Measurements from ENCODE around the gene SLC36A2. TPM values are rescaled to one million over a fixed set of nuclear protein-coding genes. Genes with fewer than 3 reads are reported as not detected.
"Not testable (repeated sequence)": the region's sequence is repeated elsewhere in the genome, so short reads cannot be mapped to it uniquely, and the experiment has no call there.

Gene SLC36A2
- not detected for total RNA-seq
- long read RNA-seq, partial matches to known transcripts, result 0 of 1 reads
- long read RNA-seq, other reads (novel, unspliced or antisense), result 0 of 1 reads

- DNase-seq (ENCODE audit: low spot score), result no peak
- intact Hi-C loops (cut with DNase I), result no loop called here
Measured at GRCh38 chr5:151347369-151347768, at the start of gene SLC36A2. Gene SLC36A2, minus strand, starts transcription at chr5:151347559. Its CDS starts 99 bp downstream, at chr5:151347460.

- intact Hi-C loops (cut with DNase I), result no loop called here
- DNase-seq (ENCODE audit: low spot score), result no peak
Measured at GRCh38 chr5:151388960-151389359, 41.6 kb upstream of the SLC36A2 start.

- intact Hi-C loops (cut with DNase I), result no loop called here
- DNase-seq (ENCODE audit: low spot score), result no peak
Measured at GRCh38 chr5:151384106-151384505, 36.7 kb upstream of the SLC36A2 start.

GRCh38 chr5:151383011-151383410 is 35.7 kb upstream of the SLC36A2 start:
- no peak for DNase-seq (ENCODE audit: low spot score)
- intact Hi-C loops (cut with DNase I), result no loop called here

GRCh38 chr5:151382576-151382975 is 35.2 kb upstream of the SLC36A2 start:
- no peak for DNase-seq (ENCODE audit: low spot score)
- intact Hi-C loops (cut with DNase I), result no loop called here

GRCh38 chr5:151381899-151382298 is 34.5 kb upstream of the SLC36A2 start:
- DNase-seq (ENCODE audit: low spot score), result no peak
- intact Hi-C loops (cut with DNase I), result no loop called here

GRCh38 chr5:151378616-151379015 is 31.3 kb upstream of the SLC36A2 start:
- DNase-seq (ENCODE audit: low spot score), result no peak
- intact Hi-C loops (cut with DNase I), result no loop called here

- DNase-seq (ENCODE audit: low spot score), result no peak
- intact Hi-C loops (cut with DNase I), result no loop called here
Measured at GRCh38 chr5:151374539-151374938, 27.2 kb upstream of the SLC36A2 start.

GRCh38 chr5:151367038-151367437 is 19.7 kb upstream of the SLC36A2 start:
- intact Hi-C loops (cut with DNase I), result not testable (repeated sequence)

GRCh38 chr5:151363673-151364072 is 16.3 kb upstream of the SLC36A2 start:
- intact Hi-C loops (cut with DNase I), result no loop called here
- no peak for DNase-seq (ENCODE audit: low spot score)

More at GRCh38 chr5:151367038-151367437, 19.7 kb upstream of the SLC36A2 start:
- not testable (repeated sequence) for DNase-seq (ENCODE audit: low spot score)

- intact Hi-C loops (cut with DNase I), result no loop called here
- no peak for DNase-seq (ENCODE audit: low spot score)
Measured at GRCh38 chr5:151362970-151363369, 15.6 kb upstream of the SLC36A2 start.

- intact Hi-C loops (cut with DNase I), result no loop called here
- no peak for DNase-seq (ENCODE audit: low spot score)
Measured at GRCh38 chr5:151359391-151359790, 12.0 kb upstream of the SLC36A2 start.

GRCh38 chr5:151357792-151358191 is 10.4 kb upstream of the SLC36A2 start:
- intact Hi-C loops (cut with DNase I), result no loop called here
- DNase-seq (ENCODE audit: low spot score), result no peak

GRCh38 chr5:151357097-151357496 is 9.7 kb upstream of the SLC36A2 start:
- intact Hi-C loops (cut with DNase I), result no loop called here
- no peak for DNase-seq (ENCODE audit: low spot score)

GRCh38 chr5:151351671-151352070 is 4.3 kb upstream of the SLC36A2 start:
- DNase-seq (ENCODE audit: low spot score), result no peak
- intact Hi-C loops (cut with DNase I), result no loop called here

- DNase-seq (ENCODE audit: low spot score), result no peak
- intact Hi-C loops (cut with DNase I), result no loop called here
Measured at GRCh38 chr5:151348789-151349188, 1.4 kb upstream of the SLC36A2 start.

- no peak for DNase-seq (ENCODE audit: low spot score)
- intact Hi-C loops (cut with DNase I), result no loop called here
Measured at GRCh38 chr5:151345808-151346478, 1.4 kb downstream of the SLC36A2 start.

GRCh38 chr5:151345187-151345807 is 2.1 kb downstream of the SLC36A2 start:
- no peak for DNase-seq (ENCODE audit: low spot score)
- intact Hi-C loops (cut with DNase I), result no loop called here

- intact Hi-C loops (cut with DNase I), result no loop called here
- DNase-seq (ENCODE audit: low spot score), result no peak
Measured at GRCh38 chr5:151344088-151344487, 3.3 kb downstream of the SLC36A2 start.

- intact Hi-C loops (cut with DNase I), result no loop called here
- no peak for DNase-seq (ENCODE audit: low spot score)
Measured at GRCh38 chr5:151340004-151340403, 7.4 kb downstream of the SLC36A2 start.

GRCh38 chr5:151338734-151339133 is 8.6 kb downstream of the SLC36A2 start:
- DNase-seq (ENCODE audit: low spot score), result no peak
- intact Hi-C loops (cut with DNase I), result no loop called here

Measured in cardiac septum (tissue), 1 donor.